IPS DF 4.7 (cell line): Measurements from ENCODE around the gene FAM241B.

ENCODE experiments used
- DNase-seq: peaks from one replicate; pipeline ENCODE4 v3.0.0-alpha.2; 2013; ENCODE audit warnings: low spot score; ENCODE audit errors: extremely low read depth

FAM241B gene

DNA sequence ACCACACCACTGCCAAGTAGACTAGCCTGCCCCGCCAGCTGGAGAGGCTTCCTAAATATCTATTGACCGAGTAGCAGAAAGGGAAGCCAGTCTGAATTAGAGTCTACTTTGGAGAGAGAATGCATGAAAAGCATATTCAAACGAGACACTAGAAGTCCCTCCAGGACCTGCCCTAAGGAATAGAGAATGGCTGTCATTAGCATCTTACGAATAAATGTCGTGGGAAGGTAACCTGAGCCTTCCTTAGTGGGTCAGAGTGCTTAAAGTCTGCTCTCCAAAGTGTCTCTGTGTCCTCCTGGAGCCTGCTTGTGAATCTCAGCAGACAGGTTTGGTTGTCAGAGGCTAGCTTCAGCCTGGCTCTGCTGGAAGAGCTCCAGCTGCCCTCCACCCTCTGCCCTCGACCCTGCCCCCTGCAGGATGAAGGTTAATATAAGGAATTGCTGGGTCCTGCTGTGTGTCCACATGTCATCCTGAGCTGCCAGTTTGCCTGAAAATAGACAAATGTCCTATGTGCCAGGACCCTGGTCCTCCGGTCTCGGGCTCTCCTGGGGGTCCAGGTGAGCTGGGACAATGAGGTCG lies 33.4 kb downstream of the FAM241B start:
- DNase-seq: no peak

DNA sequence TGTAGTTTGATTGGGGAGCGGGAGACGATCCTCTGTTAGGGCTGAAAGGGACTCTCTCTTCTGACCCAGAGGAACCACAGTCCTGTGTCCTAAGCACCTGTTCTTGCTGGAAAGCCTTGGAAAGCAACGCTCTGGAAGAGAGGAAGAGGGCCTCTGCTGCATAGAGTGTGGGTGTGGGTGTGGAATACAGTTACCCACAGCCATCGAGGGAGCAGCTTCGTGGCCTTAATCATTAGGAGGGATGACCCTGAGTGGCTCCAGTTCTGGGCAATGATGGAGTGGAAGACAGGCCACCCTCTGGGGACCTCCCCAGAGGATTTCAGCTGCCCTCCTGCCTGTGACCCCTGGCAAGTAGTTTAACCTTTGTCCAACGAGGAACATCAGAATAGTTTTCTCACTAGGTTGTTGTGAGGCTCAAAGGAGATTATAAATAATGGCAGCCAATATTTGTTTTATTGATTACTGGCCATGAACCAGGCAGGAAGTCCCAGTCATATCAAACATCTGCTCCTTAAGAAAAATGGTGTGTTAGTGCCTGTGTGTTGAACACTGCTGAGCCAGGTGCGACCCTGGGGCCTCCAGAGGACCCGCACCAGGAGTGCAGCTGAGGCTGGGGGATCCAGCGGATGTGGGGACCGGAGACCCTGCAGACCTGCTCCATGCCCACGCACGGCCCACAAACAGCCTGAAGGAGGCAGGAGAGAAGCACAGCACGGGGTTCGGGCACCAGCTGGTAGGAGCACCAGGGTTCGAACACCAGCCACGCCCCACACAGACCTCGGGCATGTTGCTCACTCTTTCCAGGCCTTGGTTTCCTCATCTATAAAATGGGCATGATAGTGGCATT lies 35.6 kb downstream of the FAM241B start:
- DNase-seq: no peak

DNA sequence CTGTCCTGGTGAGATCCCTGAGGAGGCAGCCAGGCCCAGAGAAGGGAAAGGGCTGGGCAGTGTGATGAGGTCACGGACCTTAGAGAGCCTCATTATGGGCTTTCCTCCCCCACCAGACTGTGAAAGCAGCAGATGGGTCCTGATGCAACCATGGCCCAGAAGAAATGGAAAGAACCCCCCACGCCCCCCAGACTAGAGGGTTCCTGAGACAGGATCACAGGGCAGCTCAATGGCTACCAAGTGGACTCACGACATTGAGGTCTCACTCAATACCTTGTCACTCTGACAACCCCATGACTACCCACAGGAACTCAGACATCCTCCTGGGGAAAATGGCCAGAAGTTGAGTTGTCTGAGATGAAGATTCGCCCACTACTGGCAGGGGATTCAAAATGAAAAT lies 36.7 kb downstream of the FAM241B start:
- no peak for DNase-seq

DNA sequence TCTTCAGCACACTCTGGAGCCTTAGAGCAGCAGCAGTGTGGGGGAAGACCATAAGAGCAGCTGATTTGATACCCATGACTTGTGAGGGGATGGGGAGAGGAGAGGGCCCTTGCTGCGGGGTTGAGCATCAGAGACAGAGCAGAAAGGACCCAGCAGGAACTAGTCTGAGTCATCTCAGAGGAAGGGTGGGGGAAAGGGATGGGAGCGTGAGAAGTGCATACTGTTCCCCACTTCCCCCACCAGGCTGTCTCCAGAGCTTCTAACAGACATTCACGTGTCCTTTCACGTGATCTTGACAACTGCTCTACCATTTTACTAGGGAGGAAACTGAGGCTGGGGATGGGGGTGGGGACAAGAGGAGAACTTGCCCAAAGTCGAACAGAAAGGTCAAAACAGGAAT lies 38.7 kb downstream of the FAM241B start:
- no peak for DNase-seq

DNA sequence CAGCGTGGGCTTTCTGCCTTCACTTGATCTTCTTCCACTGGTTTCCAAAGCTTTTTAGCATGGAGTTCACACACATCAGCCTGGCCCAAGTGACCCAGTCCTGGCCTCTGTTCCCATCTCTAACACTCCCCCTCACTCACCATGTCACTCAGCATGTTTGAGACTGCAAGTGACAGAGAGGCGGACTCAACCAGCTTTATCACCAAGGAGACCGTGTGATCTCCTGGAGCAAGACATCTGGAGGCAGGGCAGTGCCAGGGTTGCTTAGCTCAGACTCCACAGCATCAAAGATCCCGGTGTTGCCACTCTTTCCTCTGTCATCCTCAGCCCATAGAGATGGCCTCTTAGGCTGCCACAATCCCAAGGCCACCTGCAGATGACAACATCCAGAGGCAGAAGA lies 39.4 kb downstream of the FAM241B start:
- DNase-seq: no peak

DNA sequence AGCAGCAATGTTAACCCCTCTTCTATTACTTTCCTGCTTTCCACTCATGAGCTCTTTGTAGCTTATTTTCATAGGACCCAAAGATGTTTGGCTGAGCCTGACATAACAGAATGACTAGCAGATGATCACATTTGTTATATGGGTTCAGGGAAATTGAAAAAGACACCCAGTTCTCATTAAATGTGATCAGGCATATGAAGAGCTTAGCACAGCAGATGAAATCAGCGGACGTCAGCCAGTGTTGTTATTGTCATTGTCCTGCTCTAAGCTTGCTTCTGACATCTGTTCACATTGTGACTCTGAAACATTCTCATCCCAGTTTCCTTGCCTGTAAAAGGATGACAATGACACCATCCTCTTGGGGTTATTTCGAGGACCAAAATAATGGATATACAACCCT lies 43.5 kb downstream of the FAM241B start:
- no peak for DNase-seq

DNA sequence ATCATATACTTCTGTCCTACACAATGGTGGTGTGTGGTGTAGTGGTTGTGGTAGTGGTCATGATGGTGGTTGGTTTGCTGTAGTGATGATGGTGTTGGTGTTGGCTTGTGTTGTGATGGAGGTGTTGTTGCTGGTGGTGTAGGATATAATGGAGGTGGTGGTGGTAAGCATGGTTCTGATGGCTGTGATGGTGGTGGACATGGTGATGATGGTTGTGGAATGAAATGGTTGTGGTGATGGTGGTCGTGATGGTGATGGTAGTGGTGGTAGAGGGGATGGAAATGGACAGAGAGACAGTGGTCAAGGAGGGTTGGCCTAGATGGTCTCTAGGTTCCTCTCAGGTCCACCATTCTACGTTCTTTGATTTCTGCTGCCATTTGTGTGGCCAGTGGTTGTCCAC lies 44.7 kb downstream of the FAM241B start:
- no peak for DNase-seq

DNA sequence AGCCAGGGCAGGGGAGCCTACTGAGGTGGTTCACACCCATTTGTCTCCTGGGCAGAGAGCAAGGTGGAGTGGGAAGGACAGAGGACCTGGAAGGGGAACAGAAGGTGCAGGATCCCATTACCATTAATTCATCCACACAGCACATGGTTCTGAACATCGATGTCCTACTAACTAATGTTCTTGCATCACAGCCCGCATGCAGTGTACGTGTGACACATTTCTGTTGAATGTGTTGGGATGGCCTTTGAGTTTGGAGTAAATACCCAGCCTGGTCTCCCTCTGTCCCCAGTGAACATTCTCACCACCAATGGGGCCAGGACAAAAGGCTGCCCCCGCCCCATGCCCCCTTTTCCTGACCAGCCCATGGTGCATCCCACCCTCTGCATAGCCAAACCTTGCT lies 46.3 kb downstream of the FAM241B start:
- no peak for DNase-seq

DNA sequence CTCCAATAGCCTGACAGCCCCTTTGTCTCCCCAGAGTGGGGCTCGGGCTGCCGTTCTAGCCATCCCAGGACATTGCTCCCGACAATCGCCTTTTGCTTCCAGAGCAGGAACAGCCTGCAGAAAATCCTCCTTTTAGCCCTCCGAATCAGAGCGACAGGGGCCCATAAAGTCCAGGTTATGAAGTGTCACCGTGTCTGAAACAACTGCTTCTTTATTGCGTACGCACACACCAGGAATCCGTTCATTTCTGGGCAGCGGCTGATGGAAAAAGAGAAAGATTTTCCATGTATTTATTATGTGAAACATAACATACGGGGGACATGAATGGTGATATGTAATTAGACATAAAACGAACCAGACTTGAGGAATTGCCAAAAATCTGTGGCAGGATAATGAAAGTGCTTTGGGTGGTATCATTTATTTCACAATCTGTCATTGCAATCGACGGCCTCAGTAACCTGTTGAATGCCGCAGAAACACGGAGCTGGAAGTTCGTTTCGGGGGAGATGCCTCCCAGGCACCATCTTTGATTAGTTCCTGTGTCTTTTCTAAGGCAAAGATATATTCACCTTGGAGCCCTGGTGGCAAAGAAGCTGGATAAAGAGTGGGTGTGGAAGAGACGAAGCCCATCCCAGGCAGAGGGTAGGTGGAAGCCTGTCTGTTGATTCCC lies 48.1 kb downstream of the FAM241B start:
- no peak for DNase-seq

DNA sequence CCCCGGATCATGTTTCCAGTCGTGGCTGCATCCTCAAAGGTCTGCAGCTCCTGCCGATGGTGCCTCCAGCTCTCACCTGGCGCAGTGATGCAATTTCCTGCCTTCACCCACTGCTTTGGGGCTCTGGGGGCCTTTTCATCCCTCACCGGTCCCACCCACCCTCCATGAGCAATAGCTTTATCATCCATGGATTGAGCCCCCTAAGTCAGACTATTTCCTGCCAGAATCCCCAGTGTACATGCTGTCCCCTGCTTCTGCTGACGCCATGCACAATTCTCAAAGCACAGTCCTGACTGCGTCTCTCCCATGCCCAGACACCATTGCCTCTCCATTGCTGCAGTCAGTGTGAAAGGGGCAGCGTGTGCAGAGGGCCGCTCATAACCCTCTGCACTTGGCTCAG lies 49.7 kb downstream of the FAM241B start:
- DNase-seq: no peak

DNA sequence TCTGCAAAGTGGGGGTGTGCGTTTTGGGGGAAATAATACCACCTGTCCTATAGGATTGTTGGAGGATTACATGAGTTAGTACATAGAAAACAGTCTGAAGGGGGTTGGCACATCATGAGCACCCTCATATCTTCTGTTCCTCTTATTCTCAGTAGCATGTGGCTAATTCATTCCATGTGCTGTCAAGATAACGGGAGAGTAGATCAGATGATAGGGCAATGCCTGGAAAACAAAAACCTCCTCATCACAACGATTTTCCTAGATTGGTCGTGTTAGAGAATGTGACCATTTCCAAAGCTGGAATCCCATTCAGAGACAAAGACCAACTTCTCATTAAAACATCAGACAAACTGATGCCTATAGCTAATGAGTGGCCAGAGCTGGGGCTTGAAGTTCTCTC lies 50.6 kb downstream of the FAM241B start:
- no peak for DNase-seq

DNA sequence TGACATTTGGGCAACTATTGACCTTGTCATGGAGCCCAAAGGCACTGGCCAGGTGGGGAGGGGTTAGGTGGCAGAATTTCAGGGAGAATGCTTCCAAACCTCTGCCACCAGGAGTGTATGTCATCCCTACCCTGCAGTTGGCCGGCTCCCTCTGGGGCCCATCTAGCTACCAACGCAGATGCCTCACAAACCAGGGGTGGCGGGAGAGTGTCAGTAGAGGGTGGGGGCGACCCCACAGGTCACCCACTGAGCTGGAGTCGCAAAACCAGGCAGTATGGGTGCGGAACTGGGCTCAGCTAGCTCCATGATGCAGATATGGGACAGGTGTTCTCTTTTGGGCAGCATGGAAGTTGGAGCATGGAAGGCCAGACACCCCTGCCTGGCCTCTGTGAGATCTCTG lies 51.4 kb downstream of the FAM241B start:
- no peak for DNase-seq

DNA sequence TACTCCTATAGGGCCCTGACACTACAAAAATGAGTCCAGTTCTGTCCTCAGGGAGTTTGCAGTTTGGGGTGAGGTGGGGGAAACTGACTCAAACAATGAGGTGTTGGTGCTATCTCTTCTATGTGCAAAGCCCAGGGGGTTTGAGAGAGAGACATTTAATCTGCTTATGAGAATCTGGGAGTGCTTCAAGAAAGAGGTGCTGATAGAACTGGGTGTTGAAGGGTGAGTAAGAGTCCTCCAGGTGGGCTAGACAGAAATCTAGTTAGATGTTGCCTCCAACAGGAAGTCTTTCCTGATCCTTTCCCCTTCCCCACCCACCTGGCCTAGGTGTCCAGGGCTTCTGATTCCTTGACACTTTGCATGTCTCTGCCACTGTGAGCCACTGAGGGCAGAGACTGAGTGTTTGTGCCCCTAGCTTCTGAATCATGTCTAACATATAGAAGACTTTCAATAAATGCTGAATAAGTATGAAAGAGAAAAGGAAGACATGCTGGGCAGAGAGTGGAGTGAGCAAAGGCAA lies 53.0 kb downstream of the FAM241B start:
- DNase-seq: no peak
